ENCODE measurements around the gene ABHD12B.
"Not testable (repeated sequence)": the region's sequence is repeated elsewhere in the genome, so short reads cannot be mapped to it uniquely, and the experiment has no call there.

Gene ABHD12B

GRCh38 chr14:50874757-50875156 lies 2.9 kb downstream of the ABHD12B start:
- H3K36me3 ChIP-seq (ENCODE audit: control insufficient read depth, insufficient read depth, low read length): no peaks in the 10 kb centered on the region
- peaks cover 37% of the 10 kb centered on the region for H3K27me3 ChIP-seq (ENCODE audit: control insufficient read depth, insufficient read depth, low read length)
- peaks cover 6% of the 10 kb centered on the region for H3K4me1 ChIP-seq (ENCODE audit: control insufficient read depth, insufficient read depth, low read length)
- no peak overlapping the region for H3K9ac ChIP-seq (ENCODE audit: low read length)
- no peak overlapping the region for H3K4me3 ChIP-seq (ENCODE audit: low read length)
- H3K9me3 ChIP-seq (ENCODE audit: control insufficient read depth, low read length): no peaks in the 10 kb centered on the region

- Histone ChIP-seq H3K27me3 (ENCODE audit: control insufficient read depth, insufficient read depth, low read length) (peaks cover 29% of the 10 kb centered on the region), H3K36me3 (ENCODE audit: control insufficient read depth, insufficient read depth, low read length) (no peaks in the 10 kb centered on the region), H3K9ac (ENCODE audit: low read length) (no peak overlapping the region)
Observed at GRCh38 chr14:50875359-50876070, 3.7 kb downstream of the ABHD12B start.

GRCh38 chr14:50882932-50883826 lies 11.3 kb downstream of the ABHD12B start:
- Histone ChIP-seq H3K36me3 (ENCODE audit: control insufficient read depth, insufficient read depth, low read length) (no peaks in the 10 kb centered on the region), H3K4me1 (ENCODE audit: control insufficient read depth, insufficient read depth, low read length) (no peaks in the 10 kb centered on the region), H3K9me3 (ENCODE audit: control insufficient read depth, low read length) (no peaks in the 10 kb centered on the region), H3K9ac (ENCODE audit: low read length) (no peak overlapping the region), H3K27me3 (ENCODE audit: control insufficient read depth, insufficient read depth, low read length) (no peaks in the 10 kb centered on the region), H3K4me3 (ENCODE audit: low read length) (no peak overlapping the region)

More at GRCh38 chr14:50875359-50876070, 3.7 kb downstream of the ABHD12B start:
- H3K4me1 ChIP-seq (ENCODE audit: control insufficient read depth, insufficient read depth, low read length): peaks cover 6% of the 10 kb centered on the region
- H3K9me3 ChIP-seq (ENCODE audit: control insufficient read depth, low read length): no peaks in the 10 kb centered on the region
- H3K4me3 ChIP-seq (ENCODE audit: low read length): no peak overlapping the region

- Histone ChIP-seq H3K4me3 (ENCODE audit: low read length) (no peak overlapping the region), H3K27me3 (ENCODE audit: control insufficient read depth, insufficient read depth, low read length) (no peaks in the 10 kb centered on the region), H3K4me1 (ENCODE audit: control insufficient read depth, insufficient read depth, low read length) (no peaks in the 10 kb centered on the region), H3K36me3 (ENCODE audit: control insufficient read depth, insufficient read depth, low read length) (no peaks in the 10 kb centered on the region), H3K9me3 (ENCODE audit: control insufficient read depth, low read length) (no peaks in the 10 kb centered on the region), H3K9ac (ENCODE audit: low read length) (no peak overlapping the region)
Observed at GRCh38 chr14:50883827-50884197, 12.0 kb downstream of the ABHD12B start.

GRCh38 chr14:50887476-50887875 lies 15.6 kb downstream of the ABHD12B start:
- H3K27me3 ChIP-seq (ENCODE audit: control insufficient read depth, insufficient read depth, low read length): no peaks in the 10 kb centered on the region
- no peaks in the 10 kb centered on the region for H3K9me3 ChIP-seq (ENCODE audit: control insufficient read depth, low read length)
- H3K36me3 ChIP-seq (ENCODE audit: control insufficient read depth, insufficient read depth, low read length): no peaks in the 10 kb centered on the region
- H3K4me1 ChIP-seq (ENCODE audit: control insufficient read depth, insufficient read depth, low read length): no peaks in the 10 kb centered on the region
- no peak overlapping the region for H3K9ac ChIP-seq (ENCODE audit: low read length)
- no peak overlapping the region for H3K4me3 ChIP-seq (ENCODE audit: low read length)

- no peaks in the 10 kb centered on the region for H3K27me3 ChIP-seq (ENCODE audit: control insufficient read depth, insufficient read depth, low read length)
- no peak overlapping the region for H3K9ac ChIP-seq (ENCODE audit: low read length)
- no peaks in the 10 kb centered on the region for H3K9me3 ChIP-seq (ENCODE audit: control insufficient read depth, low read length)
- H3K36me3 ChIP-seq (ENCODE audit: control insufficient read depth, insufficient read depth, low read length): no peaks in the 10 kb centered on the region
- no peak overlapping the region for H3K4me3 ChIP-seq (ENCODE audit: low read length)
- no peaks in the 10 kb centered on the region for H3K4me1 ChIP-seq (ENCODE audit: control insufficient read depth, insufficient read depth, low read length)
Observed at GRCh38 chr14:50892255-50892654, 20.4 kb downstream of the ABHD12B start.

GRCh38 chr14:50896421-50896820 lies 24.6 kb downstream of the ABHD12B start:
- H3K9me3 ChIP-seq (ENCODE audit: control insufficient read depth, low read length); H3K4me1 ChIP-seq (ENCODE audit: control insufficient read depth, insufficient read depth, low read length); H3K4me3 ChIP-seq (ENCODE audit: low read length); H3K9ac ChIP-seq (ENCODE audit: low read length); H3K36me3 ChIP-seq (ENCODE audit: control insufficient read depth, insufficient read depth, low read length); H3K27me3 ChIP-seq (ENCODE audit: control insufficient read depth, insufficient read depth, low read length): not testable (repeated sequence)

- not testable (repeated sequence) for H3K4me3 ChIP-seq (ENCODE audit: low read length); H3K9ac ChIP-seq (ENCODE audit: low read length); H3K4me1 ChIP-seq (ENCODE audit: control insufficient read depth, insufficient read depth, low read length); H3K27me3 ChIP-seq (ENCODE audit: control insufficient read depth, insufficient read depth, low read length); H3K9me3 ChIP-seq (ENCODE audit: control insufficient read depth, low read length); H3K36me3 ChIP-seq (ENCODE audit: control insufficient read depth, insufficient read depth, low read length)
Observed at GRCh38 chr14:50897005-50897404, 25.2 kb downstream of the ABHD12B start.

GRCh38 chr14:50897658-50898175 lies 25.9 kb downstream of the ABHD12B start:
- H3K36me3 ChIP-seq (ENCODE audit: control insufficient read depth, insufficient read depth, low read length): no peaks in the 10 kb centered on the region

GRCh38 chr14:50901361-50901760 lies 29.5 kb downstream of the ABHD12B start:
- Histone ChIP-seq H3K27me3 (ENCODE audit: control insufficient read depth, insufficient read depth, low read length) (no peaks in the 10 kb centered on the region), H3K4me1 (ENCODE audit: control insufficient read depth, insufficient read depth, low read length) (no peaks in the 10 kb centered on the region), H3K36me3 (ENCODE audit: control insufficient read depth, insufficient read depth, low read length) (no peaks in the 10 kb centered on the region), H3K4me3 (ENCODE audit: low read length) (no peak overlapping the region), H3K9ac (ENCODE audit: low read length) (no peak overlapping the region), H3K9me3 (ENCODE audit: control insufficient read depth, low read length) (no peaks in the 10 kb centered on the region)

More at GRCh38 chr14:50897658-50898175, 25.9 kb downstream of the ABHD12B start:
- Histone ChIP-seq H3K4me1 (ENCODE audit: control insufficient read depth, insufficient read depth, low read length) (no peaks in the 10 kb centered on the region), H3K9me3 (ENCODE audit: control insufficient read depth, low read length) (no peaks in the 10 kb centered on the region), H3K9ac (ENCODE audit: low read length) (no peak overlapping the region), H3K4me3 (ENCODE audit: low read length) (no peak overlapping the region), H3K27me3 (ENCODE audit: control insufficient read depth, insufficient read depth, low read length) (no peaks in the 10 kb centered on the region)

GRCh38 chr14:50904719-50905118 lies 32.9 kb downstream of the ABHD12B start:
- Histone ChIP-seq H3K9ac (ENCODE audit: low read length) (no peak overlapping the region), H3K4me1 (ENCODE audit: control insufficient read depth, insufficient read depth, low read length) (no peaks in the 10 kb centered on the region), H3K9me3 (ENCODE audit: control insufficient read depth, low read length) (no peaks in the 10 kb centered on the region), H3K27me3 (ENCODE audit: control insufficient read depth, insufficient read depth, low read length) (no peaks in the 10 kb centered on the region), H3K36me3 (ENCODE audit: control insufficient read depth, insufficient read depth, low read length) (no peaks in the 10 kb centered on the region), H3K4me3 (ENCODE audit: low read length) (no peak overlapping the region)
